GM18951 (cell line): Measurements from ENCODE around the gene CRB2.

ENCODE experiments used
- POLR2A ChIP-seq: IDR thresholded peaks from 4 replicates; pipeline ENCODE4 v1.6.1; 2011; ENCODE audit warnings: mild to moderate bottlenecking; ENCODE audit not compliant: insufficient read length, insufficient read depth; ENCODE audit errors: extremely low read depth
- in situ Hi-C: fragments of 300-500 bp; cut with MboI; formaldehyde crosslinking; loops from one replicate; pipeline ENCODE4 v1.12.0; 2022; ENCODE audit warnings: low sequenced_read_pairs, mixed read lengths, inconsistent platforms; ENCODE audit not compliant: unreplicated experiment

CRB2 gene

GRCh38 chr9:123419091-123419490 is 63.1 kb downstream of the CRB2 start:
- in situ Hi-C loops: loop anchor here (25.0 kb wide), 1 partner anchor 893 kb away; no protein-coding TSS in a partner anchor
- TF ChIP-seq POLR2A: no peak

- no peak for TF ChIP-seq POLR2A
- in situ Hi-C loops: loop anchor here (25.0 kb wide), 1 partner anchor 892 kb away; no protein-coding TSS in a partner anchor
Observed at GRCh38 chr9:123419721-123420591, 64.0 kb downstream of the CRB2 start.

DNA sequence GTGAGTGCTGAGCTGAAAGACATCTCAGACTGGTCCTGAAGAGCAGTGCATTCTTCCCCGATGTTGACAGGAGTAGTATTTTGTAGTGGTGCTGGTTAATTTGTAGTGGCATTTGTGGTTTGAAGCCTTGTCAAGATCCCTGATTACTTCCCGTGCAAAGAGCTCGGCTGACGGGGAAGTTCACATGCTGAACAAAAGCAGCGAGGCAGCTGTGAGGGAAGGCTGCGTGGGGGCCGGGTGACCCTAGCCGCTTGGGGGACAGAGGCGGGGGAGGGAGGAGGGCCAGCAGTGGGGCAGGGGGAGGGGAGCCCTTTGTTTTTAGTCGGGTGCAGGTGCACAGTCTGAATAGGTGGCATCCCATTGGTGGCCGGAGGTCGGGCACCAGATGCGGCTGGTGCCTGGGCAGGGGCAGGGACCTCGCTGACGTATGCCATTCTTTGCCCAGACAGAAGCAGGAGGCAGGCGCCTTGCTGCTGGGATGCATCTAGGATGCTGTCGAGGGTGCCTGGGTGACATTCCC is 64.7 kb downstream of the CRB2 start:
- TF ChIP-seq POLR2A: no peak
- in situ Hi-C loops: loop anchor here (25.0 kb wide), 1 partner anchor 892 kb away; no protein-coding TSS in a partner anchor

- in situ Hi-C loops: loop anchor here (25.0 kb wide), 1 partner anchor 891 kb away; no protein-coding TSS in a partner anchor
- no peak for TF ChIP-seq POLR2A
Observed at GRCh38 chr9:123421186-123421585, 65.2 kb downstream of the CRB2 start.

- in situ Hi-C loops: loop anchor here (25.0 kb wide), 1 partner anchor 890 kb away; no protein-coding TSS in a partner anchor
- no peak for TF ChIP-seq POLR2A
Observed at GRCh38 chr9:123421801-123422455, 65.9 kb downstream of the CRB2 start.

DNA sequence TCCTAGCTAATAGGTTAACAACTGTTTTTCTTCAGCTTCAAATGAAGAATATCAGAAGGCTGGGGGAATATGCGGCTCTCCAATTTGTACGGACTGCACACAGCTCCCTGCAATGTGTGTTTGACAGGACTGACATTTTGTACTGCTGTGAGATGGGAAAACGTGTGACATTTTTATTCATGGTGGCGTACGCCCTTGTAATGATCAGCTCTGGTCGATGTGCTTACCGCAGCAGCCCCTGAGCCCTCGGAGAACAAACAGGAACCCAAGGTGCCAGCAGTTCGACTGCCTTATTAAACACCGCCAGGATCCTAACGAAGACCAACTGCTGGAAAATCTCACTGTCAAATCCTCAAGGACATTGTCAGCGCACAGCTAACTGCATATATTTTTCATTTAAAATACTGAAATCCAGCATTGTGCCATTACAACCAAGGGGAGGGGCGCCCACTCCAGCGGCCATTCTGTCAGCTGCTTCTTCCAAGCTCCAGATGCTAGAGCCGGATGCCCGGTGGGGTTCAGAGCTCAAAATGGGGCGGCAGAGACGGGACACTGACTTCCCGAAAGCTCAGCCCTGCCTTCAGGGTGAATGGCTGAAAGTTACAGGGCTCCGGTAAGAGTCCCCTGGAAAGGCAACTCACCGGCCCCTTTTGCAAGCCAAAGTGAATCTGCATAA is 66.8 kb downstream of the CRB2 start:
- TF ChIP-seq POLR2A: no peak
- in situ Hi-C loops: loop anchor here (25.0 kb wide), 1 partner anchor 890 kb away; no protein-coding TSS in a partner anchor

GRCh38 chr9:123423311-123423640 is 67.3 kb downstream of the CRB2 start:
- in situ Hi-C loops: loop anchor here (25.0 kb wide), 1 partner anchor 889 kb away; no protein-coding TSS in a partner anchor
- no peak for TF ChIP-seq POLR2A

DNA sequence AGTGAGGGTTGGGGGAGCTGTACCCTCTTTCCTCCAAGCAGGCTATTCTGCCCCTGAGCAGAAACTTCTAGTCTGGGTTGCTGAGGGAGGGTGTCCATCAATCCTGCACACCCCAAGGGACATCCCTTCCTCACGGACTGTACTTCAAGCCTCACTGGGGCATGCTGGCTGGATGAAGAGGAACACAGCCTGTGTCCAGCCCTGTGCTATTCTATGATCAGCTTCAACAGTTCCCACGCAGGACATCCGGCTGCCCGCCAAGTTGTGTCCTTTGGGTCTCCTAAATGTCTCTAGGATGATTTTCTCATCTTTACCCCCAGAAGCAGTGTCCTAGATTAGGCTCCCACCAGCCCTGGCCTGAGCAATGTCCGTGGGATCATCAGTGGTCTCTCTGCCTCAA is 68.1 kb downstream of the CRB2 start:
- TF ChIP-seq POLR2A: no peak
- in situ Hi-C loops: loop anchor here (25.0 kb wide), 1 partner anchor 888 kb away; no protein-coding TSS in a partner anchor

DNA sequence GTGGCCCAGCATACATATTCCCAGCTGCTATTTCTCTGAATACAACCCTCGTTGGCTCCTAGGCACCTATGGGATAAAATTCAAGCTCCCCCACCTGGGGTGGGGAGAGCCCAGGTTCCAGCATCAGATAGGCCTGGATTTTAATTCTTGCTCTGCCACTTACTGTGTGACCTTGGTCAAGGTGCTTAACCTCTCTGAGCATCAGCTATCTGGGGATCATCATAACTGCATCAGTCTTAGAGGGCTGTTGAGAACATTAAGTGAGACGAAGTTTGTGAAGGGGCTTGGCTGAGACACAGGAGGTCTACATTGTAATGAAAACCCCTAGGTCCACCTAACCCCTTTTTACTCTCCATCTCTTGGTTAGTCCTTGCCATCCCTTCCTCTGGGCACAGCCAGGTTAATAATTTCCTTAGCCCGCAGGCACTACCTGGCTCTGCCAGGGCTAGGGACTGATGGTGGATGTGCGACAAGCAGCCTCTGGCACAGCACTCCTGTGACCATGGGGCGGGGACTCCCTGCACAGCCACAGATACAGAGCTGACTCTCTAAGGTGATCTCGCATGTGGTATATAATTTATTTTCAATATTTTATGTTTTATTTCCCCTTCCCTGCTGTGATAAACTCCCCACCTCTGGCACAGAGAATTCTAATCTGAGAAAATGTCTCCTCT is 68.7 kb downstream of the CRB2 start:
- TF ChIP-seq POLR2A: no peak
- in situ Hi-C loops: loop anchor here (25.0 kb wide), 1 partner anchor 888 kb away; no protein-coding TSS in a partner anchor

DNA sequence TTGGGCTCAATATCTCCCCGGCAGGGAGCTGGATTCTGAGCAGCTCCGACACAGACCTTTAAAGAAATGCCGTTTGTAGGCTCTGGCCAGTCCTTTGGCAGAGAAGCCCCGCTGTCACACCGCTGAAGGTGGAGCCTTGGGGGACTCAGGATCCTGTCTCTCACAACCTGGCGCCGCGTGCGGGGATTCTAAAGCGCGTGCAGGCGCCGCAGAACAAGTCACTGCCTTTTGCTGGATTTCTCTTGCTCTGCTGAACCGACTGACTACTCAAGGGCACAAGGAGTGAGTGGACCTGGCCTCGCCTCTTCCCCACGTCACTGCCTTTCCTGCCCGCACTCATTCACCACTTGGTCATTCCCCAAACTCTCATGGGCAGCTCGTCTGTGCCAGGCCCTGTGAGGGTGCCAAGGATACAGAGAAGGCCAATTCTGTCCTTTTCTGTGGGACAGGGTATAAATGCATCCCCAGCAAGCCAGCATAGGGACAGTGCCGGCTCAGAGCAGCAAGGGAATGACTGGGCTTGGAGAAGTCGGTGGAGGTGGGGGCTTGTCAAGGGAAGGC is 69.3 kb downstream of the CRB2 start:
- no peak for TF ChIP-seq POLR2A
- in situ Hi-C loops: no loop called here

DNA sequence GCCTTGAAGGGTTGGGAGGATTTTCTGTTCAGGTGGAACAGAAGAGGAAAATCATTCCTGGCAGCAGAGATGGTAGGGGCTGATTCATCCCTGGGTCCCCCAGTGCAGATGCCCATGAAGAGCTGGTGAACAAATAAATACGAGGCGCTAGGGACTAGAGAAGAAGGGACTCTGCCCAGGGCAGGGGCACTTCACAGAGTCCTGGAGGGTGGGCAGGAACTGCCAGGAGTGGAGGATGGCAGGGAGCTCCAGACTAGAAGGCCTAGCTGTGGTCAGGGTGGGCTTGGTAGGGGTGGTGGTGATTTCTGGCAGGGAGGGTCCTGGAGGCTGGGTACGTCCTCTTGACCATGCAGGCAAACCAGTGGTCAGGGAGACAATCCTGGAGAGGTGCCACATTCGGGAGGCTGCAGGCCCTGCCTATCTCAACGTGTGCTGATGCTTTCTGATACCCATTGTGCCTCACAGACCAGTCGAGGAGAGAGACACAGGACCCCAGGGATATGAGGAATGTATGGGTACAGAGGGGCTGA is 69.9 kb downstream of the CRB2 start:
- in situ Hi-C loops: no loop called here
- TF ChIP-seq POLR2A: no peak

DNA sequence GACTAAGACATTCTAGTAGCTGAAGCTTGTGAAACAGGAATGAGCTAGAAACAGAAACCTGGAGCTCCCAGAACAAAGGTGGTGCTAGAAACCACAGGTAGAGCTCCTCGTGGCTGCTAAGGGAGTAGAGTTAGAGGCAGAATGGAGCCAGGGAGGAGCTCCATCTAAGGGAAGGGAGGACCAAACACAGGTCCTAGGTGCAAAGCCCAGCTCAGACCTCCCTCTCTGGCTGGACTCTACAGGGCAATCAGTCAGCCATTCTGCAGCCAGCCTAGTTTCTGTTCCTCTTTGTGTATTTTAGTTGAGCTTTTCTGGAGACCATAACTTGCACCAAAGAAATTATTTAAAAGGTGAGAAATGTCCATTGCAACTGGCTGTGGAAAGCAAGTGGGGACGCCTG is 70.4 kb downstream of the CRB2 start:
- in situ Hi-C loops: no loop called here
- no peak for TF ChIP-seq POLR2A
